ENCODE measurements around the gene LYL1. TPM values are rescaled to one million over a fixed set of nuclear protein-coding genes. Genes with fewer than 3 reads are reported as not detected.
A peak's percentile ranks its signal among the peaks of the same experiment; 100 is the strongest.

Gene LYL1
- total RNA-seq, 1 experiment from 2014 or later: 0.23 TPM

DNA sequence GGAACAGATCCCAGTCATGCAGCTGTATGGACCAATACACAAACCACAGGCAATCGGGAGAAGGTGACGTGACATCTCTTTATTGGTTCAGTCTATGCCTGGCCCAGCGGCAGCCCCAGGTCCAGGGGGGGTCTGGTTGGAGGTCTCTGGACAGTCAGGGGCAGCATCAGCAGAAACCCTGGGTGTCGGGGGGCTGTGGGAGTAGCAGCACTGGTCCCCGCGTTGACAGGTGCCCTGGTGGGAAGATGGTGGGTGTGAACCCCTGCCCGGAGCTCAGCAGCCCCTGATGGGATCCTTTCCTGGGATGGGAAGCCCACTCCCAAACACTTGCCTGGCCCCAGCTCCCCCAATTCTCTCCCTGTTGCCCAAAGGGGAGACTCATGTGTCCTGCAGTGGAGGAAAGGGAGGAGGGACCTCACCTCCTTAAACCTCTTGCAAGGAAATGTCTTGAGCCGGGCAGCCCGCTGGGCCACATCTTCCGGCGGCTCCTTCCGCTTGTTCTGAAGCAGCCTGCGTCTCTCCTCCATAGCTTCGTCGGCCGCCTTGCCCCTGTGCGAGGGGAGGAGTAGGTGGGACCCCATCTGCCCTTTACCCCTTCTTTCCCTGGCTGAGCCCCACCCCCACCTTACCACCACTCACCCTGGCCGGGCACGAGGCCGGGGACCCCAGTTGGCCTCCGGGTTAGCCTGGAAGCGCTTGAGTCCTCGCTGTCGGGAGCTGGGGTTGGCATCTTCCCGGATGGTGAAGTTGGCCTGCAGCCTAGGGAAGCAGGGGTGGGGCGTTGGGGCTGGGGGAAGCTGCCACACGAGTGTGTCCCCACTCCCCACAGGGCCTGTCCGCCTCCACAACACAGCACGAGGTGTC is 2.4 kb upstream of the LYL1 start:
- no peak for DNase-seq (ENCODE audit: low read depth, low spot score)
- 0 out of 2 replicates have a peak, but pooled peaks cover 2% of the 10 kb centered on the region for H3K36me3 ChIP-seq (ENCODE audit: control insufficient read depth, insufficient read depth, low read length)
- no TSS peak for BruUV-seq (replicated peaks)
- H3K27me3 ChIP-seq (ENCODE audit: control insufficient read depth, insufficient read depth, low read length): no peaks in the 10 kb centered on the region
- H3K27ac ChIP-seq (ENCODE audit: low read length): no peak overlapping the region
- in situ Hi-C loops (cut with HindIII; ENCODE audit: low pct_unique_long_range_greater_than_20kb, low sequenced_read_pairs) (no loop called here), intact Hi-C loops (cut with micrococcal nuclease; ENCODE audit: unreplicated experiment) (no loop called here)
- POLR2A ChIA-PET: interaction anchor here (0.6 kb wide), 1 partner anchor 47 kb away, joined by 8 read pairs; no protein-coding TSS in a partner anchor
- H3K4me3 ChIP-seq (ENCODE audit: low read depth in 2 of 2, low read length in 2 of 2): no peak overlapping the region
- TF ChIP-seq CTCF (IDR thresholded peaks at IDR 0.05) (no peak), SIN3A (IDR thresholded peaks at IDR 0.05; ENCODE audit: borderline replicate concordance, insufficient read depth, low read depth, low read length) (no peak), TCF7L2 (IDR thresholded peaks at IDR 0.05; ENCODE audit: low read depth, low read length) (no peak), POLR2AphosphoS5 (IDR thresholded peaks at IDR 0.05; ENCODE audit: low read depth, low read length) (no peak)
- TF ChIP-seq, protein P1, sequence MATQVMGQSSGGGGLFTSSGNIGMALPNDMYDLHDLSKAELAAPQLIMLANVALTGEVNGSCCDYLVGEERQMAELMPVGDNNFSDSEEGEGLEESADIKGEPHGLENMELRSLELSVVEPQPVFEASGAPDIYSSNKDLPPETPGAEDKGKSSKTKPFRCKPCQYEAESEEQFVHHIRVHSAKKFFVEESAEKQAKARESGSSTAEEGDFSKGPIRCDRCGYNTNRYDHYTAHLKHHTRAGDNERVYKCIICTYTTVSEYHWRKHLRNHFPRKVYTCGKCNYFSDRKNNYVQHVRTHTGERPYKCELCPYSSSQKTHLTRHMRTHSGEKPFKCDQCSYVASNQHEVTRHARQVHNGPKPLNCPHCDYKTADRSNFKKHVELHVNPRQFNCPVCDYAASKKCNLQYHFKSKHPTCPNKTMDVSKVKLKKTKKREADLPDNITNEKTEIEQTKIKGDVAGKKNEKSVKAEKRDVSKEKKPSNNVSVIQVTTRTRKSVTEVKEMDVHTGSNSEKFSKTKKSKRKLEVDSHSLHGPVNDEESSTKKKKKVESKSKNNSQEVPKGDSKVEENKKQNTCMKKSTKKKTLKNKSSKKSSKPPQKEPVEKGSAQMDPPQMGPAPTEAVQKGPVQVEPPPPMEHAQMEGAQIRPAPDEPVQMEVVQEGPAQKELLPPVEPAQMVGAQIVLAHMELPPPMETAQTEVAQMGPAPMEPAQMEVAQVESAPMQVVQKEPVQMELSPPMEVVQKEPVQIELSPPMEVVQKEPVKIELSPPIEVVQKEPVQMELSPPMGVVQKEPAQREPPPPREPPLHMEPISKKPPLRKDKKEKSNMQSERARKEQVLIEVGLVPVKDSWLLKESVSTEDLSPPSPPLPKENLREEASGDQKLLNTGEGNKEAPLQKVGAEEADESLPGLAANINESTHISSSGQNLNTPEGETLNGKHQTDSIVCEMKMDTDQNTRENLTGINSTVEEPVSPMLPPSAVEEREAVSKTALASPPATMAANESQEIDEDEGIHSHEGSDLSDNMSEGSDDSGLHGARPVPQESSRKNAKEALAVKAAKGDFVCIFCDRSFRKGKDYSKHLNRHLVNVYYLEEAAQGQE (IDR thresholded peaks at IDR 0.05; ENCODE audit: insufficient read depth in 1 of 2, low read depth in 2 of 2, low read length in 1 of 2): no peak
- H3K4me1 ChIP-seq (ENCODE audit: control insufficient read depth, insufficient read depth, low read length): peaks cover 9% of the 10 kb centered on the region
- CTCF ChIA-PET: interaction anchor here (0.6 to 0.8 kb wide), 2 partner anchors 126 to 139 kb away, joined by 3 to 4 read pairs; no protein-coding TSS in a partner anchor
- ATAC-seq: no peak
- no peaks in the 10 kb centered on the region for H3K9me3 ChIP-seq (ENCODE audit: control insufficient read depth, insufficient read depth, low read depth, low read length)

- BruUV-seq (replicated peaks): no TSS peak
- in situ Hi-C loops (cut with HindIII; ENCODE audit: low pct_unique_long_range_greater_than_20kb, low sequenced_read_pairs): no loop called here
- Histone ChIP-seq H3K4me1 (ENCODE audit: control insufficient read depth, insufficient read depth, low read length) (peaks cover 9% of the 10 kb centered on the region), H3K9me3 (ENCODE audit: control insufficient read depth, insufficient read depth, low read depth, low read length) (no peaks in the 10 kb centered on the region), H3K4me3 (ENCODE audit: low read depth in 2 of 2, low read length in 2 of 2) (no peak overlapping the region), H3K27me3 (ENCODE audit: control insufficient read depth, insufficient read depth, low read length) (no peaks in the 10 kb centered on the region), H3K27ac (ENCODE audit: low read length) (no peak overlapping the region), H3K36me3 (ENCODE audit: control insufficient read depth, insufficient read depth, low read length) (0 out of 2 replicates have a peak, but pooled peaks cover 2% of the 10 kb centered on the region)
- ChIA-PET POLR2A (interaction anchor here (0.6 kb wide), 1 partner anchor 47 kb away, joined by 8 read pairs; no protein-coding TSS in a partner anchor), CTCF (interaction anchor here (0.6 to 0.8 kb wide), 2 partner anchors 125 to 138 kb away, joined by 3 to 4 read pairs; no protein-coding TSS in a partner anchor)
- DNase-seq (ENCODE audit: low read depth, low spot score): no peak
- intact Hi-C loops (cut with micrococcal nuclease; ENCODE audit: unreplicated experiment): no loop called here
- TF ChIP-seq, protein P1 (IDR thresholded peaks at IDR 0.05; ENCODE audit: insufficient read depth in 1 of 2, low read depth in 2 of 2, low read length in 1 of 2): no peak
- TF ChIP-seq POLR2AphosphoS5 (IDR thresholded peaks at IDR 0.05; ENCODE audit: low read depth, low read length) (peak; percentile 18; the same call in 1 of the 2 replicates), SIN3A (IDR thresholded peaks at IDR 0.05; ENCODE audit: borderline replicate concordance, insufficient read depth, low read depth, low read length) (no peak), CTCF (IDR thresholded peaks at IDR 0.05) (peak; percentile 77; the same call in 1 of the 2 replicates), TCF7L2 (IDR thresholded peaks at IDR 0.05; ENCODE audit: low read depth, low read length) (no peak)
- ATAC-seq: 0 out of 2 replicates have a peak, but pooled peaks have one; percentile 17
These were observed 1.7 kb upstream of the LYL1 start for GRCh38 chr19:13104360-13104847.
